Hippocampal formation (tissue), 2 donors: ENCODE data around the gene PRR36.

ENCODE experiments used
- DNase-seq, 2 donors: peaks; one replicate each; lab custom pipeline; 2025; lab: John Stamatoyannopoulos, UW

The PRR36 gene

DNA sequence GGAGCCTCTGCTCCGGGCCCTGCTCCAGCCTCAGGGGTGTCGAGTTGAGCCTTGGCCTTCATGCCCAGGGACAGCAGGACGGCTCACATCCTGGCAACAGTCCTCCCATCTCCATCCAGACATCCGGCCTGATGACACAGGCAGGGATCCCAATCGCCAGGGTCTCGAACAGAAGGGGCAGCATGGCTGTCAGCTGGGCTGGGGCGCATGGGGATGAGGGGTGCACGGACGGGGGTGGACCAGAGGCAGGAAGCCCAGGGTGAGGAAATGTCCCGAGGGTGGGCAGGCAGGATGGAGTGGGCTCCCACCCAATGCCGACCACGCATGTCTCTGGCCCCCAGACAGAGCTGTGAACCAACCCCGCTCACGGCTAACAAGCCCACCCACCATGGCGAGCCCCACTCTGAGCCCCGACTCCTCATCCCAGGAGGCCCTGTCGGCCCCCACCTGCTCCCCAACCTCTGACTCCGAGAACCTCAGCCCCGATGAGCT, 28.0 kb downstream of the PRR36 start:
- DNase-seq: no peak

DNA sequence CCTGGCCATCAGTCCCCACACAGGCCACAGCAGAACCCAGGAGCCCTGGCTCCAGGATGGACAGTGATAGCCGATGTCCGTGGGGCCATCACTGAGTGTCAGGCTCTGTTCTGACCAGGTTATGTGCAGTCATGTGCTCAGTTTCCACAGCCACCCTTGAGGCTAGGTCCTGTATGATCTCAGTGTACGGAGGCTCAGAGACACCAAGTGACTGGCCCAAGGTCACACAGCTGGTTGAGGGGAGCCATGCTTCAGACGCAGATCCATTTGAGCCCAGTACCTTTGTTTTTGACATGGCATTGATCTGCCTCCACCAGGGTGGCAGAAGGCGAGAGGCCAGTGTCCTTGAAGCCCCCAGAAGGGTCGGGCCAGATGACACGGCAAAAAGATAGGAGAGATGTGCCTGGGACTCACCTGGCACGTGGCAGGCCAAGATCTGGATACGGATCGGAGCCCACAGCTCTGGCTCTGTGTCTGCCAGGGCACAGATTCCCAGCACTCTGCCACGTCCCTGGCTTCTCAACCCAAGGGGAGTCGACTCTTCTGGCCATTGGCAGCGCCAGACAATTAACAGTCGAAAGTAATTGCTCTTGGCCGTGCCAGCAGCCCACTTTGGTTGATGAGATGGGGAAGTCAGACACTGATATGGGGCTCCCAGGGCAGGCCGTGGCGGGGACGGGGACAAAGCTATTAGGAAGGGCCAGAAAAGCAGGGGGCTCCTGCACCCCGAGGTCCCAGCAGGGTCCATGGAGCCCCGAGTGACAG, 28.6 kb downstream of the PRR36 start:
- DNase-seq: no peak

DNA sequence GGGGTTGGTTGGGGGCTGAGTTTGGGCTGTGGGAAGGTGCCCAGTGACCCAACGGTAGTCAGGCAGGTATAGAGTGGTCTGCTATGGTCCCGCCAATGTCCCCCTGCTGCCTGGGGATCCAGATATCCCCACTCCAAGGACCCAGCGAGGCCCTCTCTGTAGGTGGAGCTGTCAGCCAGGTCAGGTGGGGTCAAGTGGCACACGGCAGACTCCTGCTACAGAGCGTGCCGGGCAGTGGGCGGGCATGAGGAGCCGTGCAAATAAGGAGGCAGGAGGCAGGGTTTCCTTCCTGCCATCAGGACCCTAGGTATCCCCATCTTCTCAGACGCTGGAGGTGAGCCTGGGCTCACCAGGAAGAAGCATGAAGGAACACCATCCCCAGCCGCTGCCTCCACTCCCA, 29.2 kb downstream of the PRR36 start:
- DNase-seq: no peak

DNA sequence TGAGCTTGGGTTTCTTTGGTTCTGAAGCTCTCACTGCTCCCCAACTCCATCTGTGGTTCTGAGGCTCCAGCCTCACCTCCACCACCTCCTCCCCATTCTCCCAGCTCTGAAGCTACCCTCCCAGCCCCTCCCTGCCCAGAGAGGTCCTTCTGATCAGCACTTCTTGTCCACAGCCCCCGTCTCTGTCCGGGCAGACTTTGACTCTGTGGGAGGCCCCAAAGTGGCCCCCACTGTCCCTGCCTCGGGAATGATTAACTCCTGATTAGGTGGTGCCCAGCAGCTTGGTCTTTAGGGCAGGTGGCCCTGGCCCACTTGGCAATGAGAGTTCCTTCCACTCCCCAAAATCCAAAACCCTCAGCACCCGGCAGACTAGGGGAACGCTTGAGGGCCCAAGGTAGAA, 29.8 kb downstream of the PRR36 start:
- no peak for DNase-seq

DNA sequence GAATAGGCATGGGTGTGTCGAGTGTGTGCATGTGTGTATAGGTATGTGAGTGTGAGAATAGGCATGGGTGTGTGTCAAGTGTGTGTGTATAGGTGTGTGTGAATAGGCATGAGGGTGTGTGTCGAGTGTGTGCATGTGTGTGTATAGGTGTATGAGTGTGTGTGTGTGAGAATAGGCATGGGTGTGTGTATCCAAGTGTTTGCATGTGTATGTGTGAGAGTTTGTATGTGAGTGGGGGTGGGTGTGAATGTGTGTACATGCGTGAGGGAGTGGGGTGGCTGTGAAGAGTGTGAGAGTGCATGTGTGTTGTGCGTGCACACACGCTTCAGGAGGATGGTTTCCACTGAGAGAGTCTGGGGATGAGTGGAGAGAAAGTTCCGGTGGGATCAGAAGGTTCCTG, 30.7 kb downstream of the PRR36 start:
- no peak for DNase-seq

DNA sequence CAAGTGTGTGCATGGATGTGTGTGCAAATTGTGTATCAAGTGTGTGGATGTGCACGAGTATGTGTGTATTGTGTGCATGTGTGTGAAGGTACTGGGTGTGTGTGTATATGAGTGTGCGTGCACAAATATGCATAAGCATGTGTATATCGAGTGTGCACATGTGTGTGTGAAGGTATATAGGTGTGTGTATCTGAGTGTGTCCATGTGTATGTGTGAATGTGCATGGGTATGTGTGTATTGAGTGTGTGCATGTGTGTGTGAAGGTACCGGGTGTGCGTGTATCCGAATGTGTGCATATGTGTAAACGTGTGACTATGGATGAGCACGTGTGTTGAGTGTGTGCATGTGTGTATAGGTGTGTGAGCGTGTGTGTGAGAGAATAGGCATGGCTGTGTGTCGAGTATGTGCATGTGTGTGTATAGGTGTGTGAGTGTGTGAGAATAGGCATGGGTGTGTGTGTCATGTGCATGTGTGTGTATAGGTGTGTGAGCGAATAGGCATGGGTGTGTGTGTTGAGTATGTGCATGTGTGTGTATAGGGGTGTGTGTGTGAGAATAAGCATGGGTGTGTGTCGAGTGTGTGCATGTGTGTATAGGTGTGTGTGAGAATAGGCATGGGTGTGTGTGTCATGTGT, 31.4 kb downstream of the PRR36 start:
- DNase-seq: no peak

DNA sequence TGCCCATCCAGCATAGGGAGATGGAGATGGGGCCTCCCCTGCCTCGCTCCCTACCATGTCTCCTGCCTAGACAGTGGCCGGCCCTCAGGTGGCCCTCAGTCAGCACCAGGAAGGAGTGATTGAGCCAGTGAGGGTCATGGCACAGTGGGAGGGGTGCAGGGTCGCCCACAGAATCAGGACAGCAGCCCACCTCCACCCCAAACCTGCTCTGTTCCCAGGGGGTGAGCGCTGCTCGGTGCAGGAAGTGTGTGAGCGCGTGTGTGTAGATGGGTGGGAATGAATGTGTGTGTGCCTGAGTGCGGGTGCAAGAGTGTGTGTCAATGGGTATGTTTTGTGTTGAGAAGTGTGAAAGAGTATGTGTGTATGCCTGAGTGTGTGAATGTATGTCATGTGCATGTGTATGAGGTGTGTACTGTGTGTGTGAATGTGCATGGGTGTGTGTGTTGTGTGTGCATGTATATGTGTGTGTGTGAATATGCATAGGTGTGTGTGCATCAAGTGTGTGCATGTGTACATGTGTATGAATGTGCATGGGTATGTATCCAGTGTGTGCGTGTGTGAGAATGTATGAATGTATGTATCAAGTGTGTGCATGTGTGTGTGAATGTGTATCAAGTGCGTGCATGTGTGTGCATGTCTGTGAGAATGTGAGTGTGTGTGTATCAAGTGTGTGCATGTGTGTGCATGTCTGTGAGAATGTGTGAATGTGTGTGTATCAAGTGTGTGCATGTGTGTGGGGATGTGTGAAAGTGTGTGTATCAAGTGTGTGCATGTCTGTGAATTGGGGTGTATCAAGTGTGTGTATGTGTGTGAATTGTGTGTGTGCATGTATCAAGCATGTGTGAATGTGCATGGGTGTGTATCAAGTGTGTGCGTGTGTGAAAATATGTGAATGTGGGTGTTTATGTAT, 32.2 kb downstream of the PRR36 start:
- no peak for DNase-seq

DNA sequence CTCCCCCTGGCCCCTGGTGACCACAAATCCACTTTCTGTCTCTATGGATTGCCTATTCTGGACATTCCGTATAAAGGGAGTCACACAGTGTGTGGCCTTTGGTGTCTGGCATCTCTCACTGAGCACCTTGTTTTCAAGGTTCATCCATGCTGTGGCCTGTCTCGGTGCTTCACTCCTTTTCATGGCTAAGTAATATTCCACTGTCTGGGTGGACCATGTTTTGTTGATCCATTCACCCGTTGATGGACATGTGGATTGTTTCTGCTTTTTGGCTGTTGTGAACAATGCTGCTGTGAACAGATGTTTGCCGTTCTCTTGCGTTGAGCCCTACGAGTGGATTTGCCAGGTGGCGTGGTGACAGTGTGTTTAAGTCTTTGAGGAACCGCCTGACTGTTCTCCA, 33.6 kb downstream of the PRR36 start:
- no peak for DNase-seq

DNA sequence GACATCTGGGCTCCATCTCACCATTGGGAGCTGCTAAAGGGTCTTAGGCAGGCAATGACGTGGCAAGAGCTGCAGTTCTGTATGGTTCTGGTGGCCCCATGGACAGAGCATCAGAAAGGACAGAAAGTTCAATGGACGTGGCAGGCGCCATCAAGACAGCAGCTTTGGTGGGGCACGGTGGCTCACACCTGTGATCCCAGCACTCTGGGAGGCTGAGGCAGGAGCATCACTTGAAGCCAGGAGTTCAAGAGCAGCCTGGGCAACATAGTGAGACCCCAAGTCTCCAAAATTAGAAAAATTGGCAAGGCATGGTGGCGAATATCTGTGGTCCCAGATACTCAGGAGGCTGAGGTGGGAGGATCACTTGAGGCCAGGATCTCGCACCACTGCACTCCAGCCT, 34.7 kb downstream of the PRR36 start:
- no peak for DNase-seq

DNA sequence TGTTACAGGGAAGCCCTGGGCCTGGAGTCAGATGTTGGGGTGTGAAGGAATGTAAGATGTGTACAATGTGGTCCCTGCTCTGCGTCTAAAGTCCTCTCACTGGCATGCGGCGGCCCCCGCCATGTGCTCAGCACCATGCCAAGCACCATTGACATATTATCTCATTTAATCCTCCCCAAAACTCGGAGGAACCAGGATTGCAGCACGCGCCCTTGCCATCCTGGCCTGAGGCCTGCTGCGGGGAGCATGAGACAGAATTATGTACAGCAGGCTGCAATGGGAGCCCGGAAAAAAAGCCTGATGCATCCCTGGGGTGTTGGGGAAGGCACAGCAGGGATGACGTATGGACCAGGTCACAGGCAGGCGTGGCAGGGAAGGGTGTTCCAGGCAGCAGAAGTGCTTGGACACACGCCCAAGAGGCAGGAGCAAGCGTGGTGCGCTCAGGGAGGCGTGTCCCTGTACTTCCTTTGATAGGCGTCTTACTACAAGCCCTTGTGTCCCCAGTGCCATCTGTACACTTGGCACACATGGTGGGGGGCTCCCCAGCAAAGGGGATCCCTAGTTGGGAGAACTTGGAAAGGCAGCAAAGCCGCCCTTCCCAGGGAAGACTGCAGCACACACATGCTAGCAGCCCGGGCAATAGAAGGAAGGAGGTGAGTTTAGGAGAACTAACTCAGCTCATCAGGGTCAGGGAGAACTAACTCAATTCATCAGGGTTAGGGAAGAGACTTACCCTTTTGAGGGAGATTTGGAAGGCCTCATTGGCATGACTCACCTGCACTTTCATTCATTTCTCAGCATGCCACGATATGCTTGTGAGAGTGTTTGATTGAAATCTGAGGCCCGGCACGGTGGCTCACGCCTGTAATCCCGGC, 40.7 kb downstream of the PRR36 start:
- no peak for DNase-seq

DNA sequence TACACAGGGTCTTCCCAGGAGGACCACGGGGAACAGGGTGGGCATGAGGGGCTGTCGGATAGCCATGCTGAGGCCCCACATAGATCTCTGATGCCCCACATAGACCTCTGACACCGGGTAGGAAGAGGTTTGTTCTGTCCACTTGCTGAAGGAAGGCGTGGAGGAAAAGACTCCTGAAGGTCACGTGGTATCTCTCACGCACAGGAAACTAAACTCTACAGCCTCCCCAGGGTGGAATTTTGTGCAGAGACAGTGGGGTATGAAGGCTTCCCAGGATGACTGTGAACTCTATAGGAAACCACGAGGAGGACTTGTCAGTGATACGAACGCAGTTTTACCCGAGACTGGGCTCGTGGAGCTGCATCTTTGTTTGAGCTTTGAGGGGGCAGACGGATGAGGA, 41.4 kb downstream of the PRR36 start:
- no peak for DNase-seq

DNA sequence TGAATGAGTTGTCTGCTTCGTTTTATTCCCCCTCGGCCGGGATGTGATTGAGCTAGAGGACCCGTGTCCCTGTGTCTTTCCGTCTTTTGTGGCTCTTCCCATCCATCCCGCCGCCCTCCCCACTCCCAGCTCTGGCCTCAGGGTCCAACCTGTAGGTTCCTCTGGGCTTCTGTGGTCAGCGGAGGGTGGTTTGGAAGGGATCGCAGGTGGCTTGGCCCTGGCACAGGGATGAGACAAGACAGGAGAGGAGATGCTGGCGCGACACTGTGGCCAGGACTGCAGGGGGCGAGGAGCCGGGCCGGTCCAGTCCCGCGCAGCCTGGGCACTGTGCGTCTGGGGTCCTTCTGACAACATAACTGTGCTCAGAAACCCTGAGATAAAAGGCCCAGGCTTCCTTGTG, 42.2 kb downstream of the PRR36 start:
- no peak for DNase-seq

DNA sequence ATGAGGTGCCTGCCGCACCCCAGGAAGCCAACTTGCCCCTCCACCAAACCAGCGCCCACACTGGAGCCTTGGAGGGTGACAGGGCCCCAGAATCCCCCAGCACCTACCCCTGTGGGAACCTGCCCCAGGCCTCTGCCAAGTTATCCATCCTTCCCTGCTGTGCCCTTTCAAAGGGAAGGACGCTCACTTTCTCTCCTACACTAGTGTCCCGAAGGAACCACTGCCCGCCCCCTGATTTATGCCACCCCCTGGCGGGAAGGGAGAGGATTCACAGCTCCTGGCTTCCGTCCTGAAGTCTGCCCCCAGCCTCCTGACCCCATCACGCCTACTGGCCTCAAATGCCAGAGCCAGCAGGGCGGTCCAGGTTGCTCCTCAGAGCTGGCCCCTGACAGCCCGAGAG, 42.7 kb downstream of the PRR36 start:
- DNase-seq: peak; percentile 35 to 40

DNA sequence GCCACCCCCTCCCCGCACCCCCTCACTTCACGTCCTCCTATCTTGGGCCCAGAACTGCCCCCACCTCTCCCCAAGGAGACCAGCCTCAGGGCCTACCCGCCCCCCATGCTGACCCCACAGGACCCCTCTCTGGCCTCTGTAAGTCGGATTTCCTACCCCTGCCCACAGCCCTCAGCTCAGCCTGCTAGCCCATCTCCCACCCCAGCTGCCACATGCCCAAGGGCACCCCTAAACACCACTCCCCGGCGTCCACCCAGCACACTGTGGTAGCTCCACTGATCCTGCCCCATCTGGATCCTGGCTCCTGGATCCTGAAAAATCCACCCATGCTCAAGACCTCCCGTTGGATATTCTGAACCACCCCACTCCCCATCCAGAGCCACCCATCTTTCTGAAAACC, 43.4 kb downstream of the PRR36 start:
- DNase-seq: no peak

DNA sequence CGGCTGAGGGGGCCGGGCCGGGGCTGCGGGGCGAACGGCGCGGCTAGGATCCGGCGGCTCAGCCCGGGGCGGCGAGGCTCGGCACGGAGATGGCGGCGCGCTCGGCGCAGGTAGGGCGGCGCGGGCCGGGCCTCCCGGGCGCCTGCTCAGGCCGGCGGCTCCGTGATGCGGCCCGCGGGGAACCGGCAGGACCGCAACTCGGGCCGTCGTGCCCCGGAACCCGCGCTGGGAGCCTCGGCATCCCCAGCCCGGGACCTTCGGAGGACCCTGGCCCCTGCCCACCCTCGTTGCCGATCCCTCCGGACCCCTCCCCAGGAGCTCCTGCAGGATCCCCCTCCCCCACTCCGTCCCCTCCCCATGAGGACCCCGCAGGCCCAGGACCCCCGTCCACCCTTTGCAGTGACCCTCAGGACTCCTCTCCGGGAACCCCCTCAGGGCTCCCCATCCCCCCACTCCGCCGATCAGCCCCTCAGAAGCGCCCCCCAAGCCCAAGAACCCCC, 43.9 kb downstream of the PRR36 start:
- DNase-seq: no peak

DNA sequence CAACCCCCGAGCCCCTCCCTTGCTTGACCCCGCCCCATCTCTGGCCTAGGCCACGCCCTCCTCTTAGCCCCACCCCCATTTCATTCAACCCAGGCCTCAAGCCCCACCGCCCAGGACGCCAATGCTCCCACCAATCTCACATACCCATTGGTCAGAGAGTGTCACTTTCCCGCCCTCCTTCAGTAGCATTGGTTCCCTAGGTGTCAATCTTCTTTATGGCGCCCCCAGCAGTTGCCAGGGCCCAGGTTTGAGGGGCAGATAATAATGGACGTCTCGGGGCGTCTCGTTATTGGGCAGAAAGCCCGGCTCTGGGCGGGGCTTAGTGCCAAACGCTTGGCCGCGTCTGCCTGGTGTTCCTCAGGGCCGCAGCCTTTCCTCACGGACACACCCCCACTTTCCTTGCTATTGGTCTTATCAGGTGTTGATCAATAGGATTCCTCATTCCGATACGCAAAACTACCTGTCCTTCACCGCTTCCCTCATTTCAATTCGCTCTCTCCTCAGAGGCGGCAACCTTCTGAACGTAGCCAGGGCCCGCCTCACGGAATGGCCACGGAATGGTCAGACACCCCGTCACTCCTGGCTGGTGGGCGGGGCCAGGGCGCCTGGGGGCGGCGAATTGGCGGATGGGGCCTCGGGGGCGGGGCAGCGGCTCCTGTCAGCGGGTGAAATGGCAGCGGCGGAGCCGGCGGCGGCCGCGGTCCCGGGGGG, 44.5 kb downstream of the PRR36 start, which contains the start of gene EVI5L:
Gene EVI5L (plus strand): TSS at position 658 of the 711 bp plus-strand sequence. CDS start 16,325 bp downstream, outside the sequence.
- peak; percentile 100 for DNase-seq

DNA sequence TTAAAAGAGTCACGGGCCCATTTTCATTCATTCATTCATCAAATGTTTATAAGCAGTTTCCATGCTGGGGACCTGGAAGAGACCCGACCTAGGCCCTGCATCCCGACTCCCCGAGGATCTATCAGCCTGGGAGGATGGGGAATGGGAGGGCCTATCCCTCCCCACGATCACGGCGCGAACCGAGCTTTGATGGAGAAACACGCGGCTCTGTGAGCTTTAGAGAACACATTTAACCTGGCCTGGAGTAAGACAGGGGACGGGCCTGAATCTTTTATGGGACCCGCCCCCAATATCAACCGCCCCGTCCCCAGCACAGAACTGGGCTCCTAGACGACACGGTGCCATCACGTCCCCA, 45.0 kb downstream of the PRR36 start:
- DNase-seq: no peak

DNA sequence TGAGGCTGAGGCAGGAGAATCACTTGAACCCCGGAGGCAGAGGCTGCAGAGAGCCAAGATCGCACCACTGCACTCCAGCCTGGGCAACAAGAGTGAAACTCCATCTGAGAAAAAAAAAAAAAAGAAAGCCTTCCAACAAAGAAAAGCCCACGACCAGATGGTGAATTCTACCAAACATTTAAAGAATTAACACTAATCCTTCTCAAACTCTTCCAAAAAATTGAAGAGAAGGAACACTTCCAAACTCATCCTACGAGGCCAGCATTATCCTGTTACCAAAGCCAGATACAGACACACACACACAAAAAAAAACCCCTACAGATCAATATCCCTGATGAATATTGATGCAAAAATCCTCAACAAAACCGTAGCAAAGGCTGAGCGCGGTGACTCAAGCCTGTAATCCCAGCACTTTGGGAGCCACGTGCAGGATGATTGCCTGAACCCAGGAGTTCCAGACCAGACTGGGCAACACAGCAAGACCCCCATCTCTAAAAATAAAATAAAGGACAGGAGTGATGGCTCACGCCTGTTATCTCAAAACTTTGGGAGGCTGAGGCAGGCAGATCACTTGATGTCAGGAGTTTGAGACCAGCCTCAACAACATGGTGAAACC, 50.4 kb downstream of the PRR36 start:
- no peak for DNase-seq

DNA sequence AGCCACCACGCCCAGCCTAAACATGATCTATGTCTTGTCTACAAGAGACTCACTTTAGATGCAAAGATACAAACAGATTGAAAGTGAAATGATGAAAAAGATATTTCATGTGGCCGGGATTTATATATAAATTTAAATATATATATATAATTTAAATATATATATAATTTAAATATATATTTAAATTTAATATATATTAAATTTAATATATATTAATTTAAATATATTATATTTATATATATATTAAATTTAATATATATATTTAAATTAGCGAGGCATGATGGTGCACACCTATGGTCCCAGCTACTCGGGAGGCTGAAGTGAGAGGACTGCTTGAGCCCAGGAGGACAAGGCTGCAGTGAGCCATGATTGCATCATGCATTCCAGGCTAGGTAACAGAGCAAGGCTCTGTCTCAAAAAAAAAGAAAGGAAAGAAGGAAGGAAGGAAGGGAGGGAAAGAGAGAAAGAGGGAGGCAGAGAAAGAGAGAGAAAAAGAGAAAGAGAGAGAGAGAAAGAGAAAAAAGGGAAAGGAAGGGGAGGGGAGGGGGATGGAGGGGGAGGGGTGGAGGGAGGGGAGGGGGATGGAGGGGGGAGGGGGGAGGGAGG, 51.2 kb downstream of the PRR36 start:
- DNase-seq: no peak

DNA sequence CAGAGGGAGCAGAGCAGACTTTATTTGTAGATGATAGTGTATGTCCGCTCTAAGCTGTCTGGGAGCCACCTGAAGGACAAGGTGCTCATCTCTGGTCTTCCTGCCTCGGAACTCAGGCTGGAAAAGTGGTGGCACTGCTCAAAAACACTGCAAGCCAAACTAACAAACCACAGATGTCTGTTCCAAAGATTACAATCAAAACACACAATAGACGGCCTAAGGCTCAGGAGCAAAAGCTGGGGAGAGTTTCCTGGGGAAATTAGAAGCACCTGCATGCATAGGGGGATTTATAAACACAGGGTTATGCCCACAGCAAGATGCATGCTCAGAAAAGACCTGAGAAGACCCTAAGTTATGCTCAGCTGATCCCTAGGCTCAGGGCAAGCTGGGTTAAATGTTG, 53.6 kb downstream of the PRR36 start:
- no peak for DNase-seq
